Muscle of back (tissue), 13 donors: ENCODE data around the gene DAZAP2. TPM values are rescaled to one million over a fixed set of nuclear protein-coding genes. Genes with fewer than 3 reads are reported as not detected.
A peak's percentile ranks its signal among the peaks of the same experiment; 100 is the strongest.

Source experiments
- DNase-seq, 3 donors: peaks; one replicate each; pipeline versions ENCODE4 v3.0.0 to v3.0.0-alpha.2; 2013
- long read RNA-seq, 9 donors: transcript quantifications; one replicate each; lab custom pipeline, GENCODE V29; 2026
- polyA plus RNA-seq, 10 donors: library from polyadenylated mRNA; unstranded; fragments of 120-200 nt; gene quantifications; one replicate each; pipeline ENCODE4 v1.2.1, GENCODE V29; 2013; ENCODE audit not compliant: insufficient read length in 10 of 10

DAZAP2 gene, protein sequence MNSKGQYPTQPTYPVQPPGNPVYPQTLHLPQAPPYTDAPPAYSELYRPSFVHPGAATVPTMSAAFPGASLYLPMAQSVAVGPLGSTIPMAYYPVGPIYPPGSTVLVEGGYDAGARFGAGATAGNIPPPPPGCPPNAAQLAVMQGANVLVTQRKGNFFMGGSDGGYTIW
- 10 to 100 TPM; 67.6 to 93.6 (median 82.6) TPM for polyA plus RNA-seq
- long read RNA-seq, donor 1, transcript DAZAP2-201 (4 exons, 2,598 nt), result major isoform, 16 of 18 reads
- long read RNA-seq, donor 1, partial matches to known transcripts, result 0 of 18 reads
- long read RNA-seq, donor 1, other reads (novel, unspliced or antisense), result 0 of 18 reads
- long read RNA-seq, donor 2, transcript DAZAP2-201 (4 exons, 2,598 nt), result major isoform, 13 of 16 reads
- long read RNA-seq, donor 2, partial matches to known transcripts, result 0 of 16 reads
- long read RNA-seq, donor 2, other reads (novel, unspliced or antisense), result 0 of 16 reads
- long read RNA-seq, donor 3, result 0 reads
- long read RNA-seq, donor 4, transcript DAZAP2-201 (4 exons, 2,598 nt), result major isoform, 17 of 44 reads
- long read RNA-seq, donor 4, transcript DAZAP2-214 (2 exons, 3,664 nt), result minor isoform, 10 of 44 reads
- long read RNA-seq, donor 4, partial matches to known transcripts, result 16 of 44 reads
- long read RNA-seq, donor 4, other reads (novel, unspliced or antisense), result 0 of 44 reads
- long read RNA-seq, donor 5, transcript DAZAP2-214 (2 exons, 3,664 nt), result minor isoform, 7 of 50 reads
- long read RNA-seq, donor 5, transcript DAZAP2-201 (4 exons, 2,598 nt), result major isoform, 19 of 50 reads
- long read RNA-seq, donor 5, partial matches to known transcripts, result 10 of 50 reads
- long read RNA-seq, donor 5, other reads (novel, unspliced or antisense), result 13 of 50 reads
- long read RNA-seq, donor 6, transcript DAZAP2-214 (2 exons, 3,664 nt), result minor isoform, 6 of 34 reads
- long read RNA-seq, donor 6, transcript DAZAP2-201 (4 exons, 2,598 nt), result major isoform, 15 of 34 reads
- long read RNA-seq, donor 6, partial matches to known transcripts, result 13 of 34 reads
- long read RNA-seq, donor 6, other reads (novel, unspliced or antisense), result 0 of 34 reads
- long read RNA-seq, donor 7, transcript DAZAP2-214 (2 exons, 3,664 nt), result minor isoform, 7 of 16 reads
- long read RNA-seq, donor 7, transcript DAZAP2-201 (4 exons, 2,598 nt), result major isoform, 9 of 16 reads
- long read RNA-seq, donor 7, partial matches to known transcripts, result 0 of 16 reads
- long read RNA-seq, donor 7, other reads (novel, unspliced or antisense), result 0 of 16 reads
- long read RNA-seq, donor 8, transcript DAZAP2-214 (2 exons, 3,664 nt), result minor isoform, 8 of 25 reads
- long read RNA-seq, donor 8, transcript DAZAP2-201 (4 exons, 2,598 nt), result major isoform, 11 of 25 reads
- long read RNA-seq, donor 8, partial matches to known transcripts, result 0 of 25 reads
- long read RNA-seq, donor 8, other reads (novel, unspliced or antisense), result 6 of 25 reads
- long read RNA-seq, donor 9, partial matches to known transcripts, result 0 of 5 reads
- long read RNA-seq, donor 9, other reads (novel, unspliced or antisense), result 0 of 5 reads

DNA sequence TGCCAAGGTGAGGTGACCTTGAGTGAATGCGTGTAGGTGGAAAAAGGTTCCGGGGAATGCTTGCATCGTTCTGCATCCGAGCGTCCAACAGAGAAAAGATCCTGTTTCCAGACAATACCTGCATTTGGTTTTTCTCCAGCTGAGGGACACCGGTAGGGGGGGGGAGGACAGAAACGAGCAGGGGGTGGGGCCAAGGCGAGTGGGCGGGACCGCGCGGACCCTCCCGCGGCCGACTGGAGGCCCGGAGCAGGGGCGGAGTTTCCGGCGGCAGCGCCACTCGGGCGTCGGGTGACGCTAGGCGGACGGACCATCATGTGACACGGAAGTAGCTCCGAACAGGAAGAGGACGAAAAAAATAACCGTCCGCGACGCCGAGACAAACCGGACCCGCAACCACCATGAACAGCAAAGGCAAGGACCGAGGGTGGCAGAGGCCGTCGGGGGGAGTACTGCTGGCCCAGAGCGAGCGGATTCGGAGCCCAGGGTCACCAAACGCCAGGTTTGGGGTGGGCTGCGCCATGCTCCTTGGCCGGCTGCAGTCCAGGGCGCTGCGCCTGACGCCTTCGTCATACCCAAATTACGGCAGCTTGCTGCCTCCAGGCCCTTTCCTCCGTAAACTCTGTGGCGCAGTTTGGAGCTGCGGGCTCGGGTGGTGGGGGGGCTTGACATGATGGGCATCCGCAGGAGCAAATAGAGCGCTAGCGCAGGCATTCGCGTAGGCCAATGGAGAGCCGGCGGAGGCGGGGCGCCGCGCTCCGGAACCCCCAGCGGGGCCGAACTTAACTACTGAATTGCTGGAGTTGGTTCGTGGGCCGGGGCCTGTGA is at the start of gene DAZAP2:
TSS of gene DAZAP2 (plus strand) at position 317 of the 825 bp plus-strand sequence. CDS start at position 399, 82 bp downstream.
- peak; percentile 94 to 98 (median 97) for DNase-seq

DNA sequence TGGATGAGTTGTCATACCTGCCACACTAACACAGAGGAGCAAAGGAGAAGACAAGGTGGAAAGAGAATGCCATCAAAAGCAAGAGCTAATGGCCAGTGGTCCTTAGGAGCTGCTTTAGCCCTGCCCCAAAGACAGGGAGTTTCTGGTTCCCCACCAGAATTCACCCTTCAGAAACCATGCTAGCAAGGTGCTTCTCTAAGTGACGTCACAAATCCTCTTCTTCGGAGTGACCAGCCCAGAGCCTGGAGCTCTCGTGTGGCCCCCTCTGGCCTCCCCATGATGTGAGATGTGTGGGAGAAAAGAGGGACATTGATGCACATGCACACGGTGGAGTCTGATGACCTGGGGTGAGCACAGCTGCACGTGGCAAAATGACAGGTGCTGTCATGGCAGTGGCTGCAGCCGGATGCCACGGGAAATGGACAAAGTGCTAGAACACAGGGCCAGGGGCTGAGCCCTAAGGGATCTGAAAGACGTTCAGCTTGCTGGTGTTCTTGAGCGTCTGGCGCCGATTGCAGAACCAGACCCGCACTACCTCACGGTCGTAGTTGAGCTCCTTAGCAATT is 48.8 kb upstream of the DAZAP2 start:
- no peak for DNase-seq

DNA sequence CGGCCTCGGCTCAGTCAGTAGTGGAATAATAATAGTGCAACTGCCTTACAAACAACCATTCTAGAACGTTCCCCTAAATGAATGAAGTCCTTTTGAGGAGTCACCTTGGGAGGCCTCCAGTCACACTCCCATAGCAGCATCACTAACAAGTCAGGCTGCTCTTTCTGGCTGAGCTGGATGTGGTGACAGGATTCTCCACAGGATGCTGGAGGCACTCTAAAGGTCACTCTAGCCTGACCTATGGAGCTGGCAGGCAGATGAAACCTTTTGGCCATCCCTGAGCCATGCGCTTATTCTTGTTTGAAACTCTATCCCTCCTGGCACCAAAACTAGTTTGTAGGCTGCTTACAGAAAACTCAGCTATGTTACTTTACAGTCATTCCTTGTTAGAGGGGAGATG is 47.8 kb upstream of the DAZAP2 start:
- no peak for DNase-seq

DNA sequence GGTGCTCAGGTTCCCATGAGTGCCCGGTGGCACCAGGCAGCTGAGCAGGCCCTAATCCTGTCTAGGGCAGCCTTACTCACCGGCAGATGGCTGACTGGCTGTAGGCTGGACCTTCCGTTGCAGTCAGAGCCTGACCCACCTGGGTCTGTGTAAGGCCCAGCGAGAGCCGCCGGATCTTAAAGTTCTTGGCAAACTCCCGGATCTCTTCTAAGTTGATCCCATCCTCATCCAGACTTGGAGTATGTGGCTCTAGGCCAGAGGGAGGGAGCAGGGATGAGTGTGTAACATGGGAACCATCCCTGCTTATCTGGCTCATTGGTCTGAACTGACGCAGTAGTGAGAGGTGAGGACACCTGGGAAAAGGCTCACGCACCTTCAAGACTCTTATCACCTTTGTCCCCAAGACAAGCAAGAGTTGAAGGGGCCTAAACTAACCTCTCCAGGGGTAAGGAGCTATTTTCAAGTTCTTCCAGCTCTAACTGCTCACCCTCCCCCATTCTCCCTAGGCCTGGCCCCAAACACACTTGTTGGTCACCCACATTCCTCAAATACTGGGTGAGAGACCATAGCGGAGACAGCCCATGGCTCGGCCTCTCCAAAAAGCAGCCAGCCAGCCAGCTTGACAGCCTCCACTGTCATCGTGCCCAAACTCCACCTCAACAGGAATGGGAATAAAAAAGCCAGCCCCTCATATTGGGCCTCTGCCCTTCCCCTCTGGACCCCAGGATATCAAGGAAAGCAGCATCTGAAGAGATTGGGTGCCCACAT is 46.9 kb upstream of the DAZAP2 start:
- no peak for DNase-seq

DNA sequence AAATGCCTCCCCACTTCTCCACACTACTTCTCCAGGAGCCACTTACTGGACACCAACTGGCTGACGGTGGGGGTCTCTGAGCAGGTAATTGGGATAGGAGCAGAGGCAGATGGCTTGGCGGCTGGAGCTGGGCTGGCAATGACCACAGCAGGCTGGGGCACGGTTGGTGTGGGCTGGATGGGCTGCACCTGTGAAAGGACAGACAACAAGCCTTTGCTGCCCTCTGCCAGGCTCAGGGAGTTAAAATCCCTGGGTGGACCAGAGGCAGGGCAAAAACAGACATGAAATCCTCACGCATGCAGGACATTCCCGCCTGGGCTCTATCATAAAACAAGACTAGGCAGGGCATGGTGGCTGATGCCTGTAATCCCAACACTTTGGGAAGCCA is 46.3 kb upstream of the DAZAP2 start:
- no peak for DNase-seq

DNA sequence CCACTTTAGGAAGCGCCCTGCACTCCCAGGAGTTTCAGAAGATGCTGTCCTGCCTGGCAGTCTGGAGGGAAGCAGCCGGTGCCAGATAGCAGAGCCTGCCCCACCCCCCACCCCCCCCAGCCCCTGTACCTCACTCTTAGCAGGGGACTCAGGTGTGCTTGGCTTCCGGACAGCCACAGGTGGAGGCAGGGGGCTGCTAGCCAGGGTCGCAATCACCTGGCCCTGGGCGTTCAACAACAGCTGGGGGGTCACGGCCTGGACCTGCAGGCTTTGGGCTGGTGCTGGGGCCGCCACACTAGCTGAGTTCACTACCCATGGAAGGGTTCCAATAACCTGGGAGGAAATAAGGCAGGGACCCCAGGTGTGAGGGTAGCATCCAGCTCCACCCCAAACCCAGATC is 42.8 kb upstream of the DAZAP2 start:
- no peak for DNase-seq

DNA sequence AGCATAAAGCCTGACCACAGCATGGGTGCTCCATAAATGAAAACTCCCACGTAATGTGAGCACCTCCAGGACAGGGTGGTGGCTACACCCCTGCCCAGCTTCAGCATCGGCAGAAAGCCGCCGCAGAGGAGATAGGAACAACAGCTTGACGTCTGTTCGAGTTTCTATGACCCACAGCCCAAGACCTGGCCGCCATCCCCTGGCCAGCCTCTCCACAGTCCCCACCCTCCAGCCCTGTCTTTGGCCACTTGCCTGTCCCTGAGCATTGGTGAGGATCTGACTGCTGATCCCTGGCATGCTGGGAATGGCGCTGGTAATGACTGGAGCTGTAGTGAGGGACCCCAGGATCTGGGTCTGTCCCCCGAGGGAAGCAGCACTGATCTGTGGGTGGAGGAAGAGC is 42.1 kb upstream of the DAZAP2 start:
- DNase-seq, result no peak

DNA sequence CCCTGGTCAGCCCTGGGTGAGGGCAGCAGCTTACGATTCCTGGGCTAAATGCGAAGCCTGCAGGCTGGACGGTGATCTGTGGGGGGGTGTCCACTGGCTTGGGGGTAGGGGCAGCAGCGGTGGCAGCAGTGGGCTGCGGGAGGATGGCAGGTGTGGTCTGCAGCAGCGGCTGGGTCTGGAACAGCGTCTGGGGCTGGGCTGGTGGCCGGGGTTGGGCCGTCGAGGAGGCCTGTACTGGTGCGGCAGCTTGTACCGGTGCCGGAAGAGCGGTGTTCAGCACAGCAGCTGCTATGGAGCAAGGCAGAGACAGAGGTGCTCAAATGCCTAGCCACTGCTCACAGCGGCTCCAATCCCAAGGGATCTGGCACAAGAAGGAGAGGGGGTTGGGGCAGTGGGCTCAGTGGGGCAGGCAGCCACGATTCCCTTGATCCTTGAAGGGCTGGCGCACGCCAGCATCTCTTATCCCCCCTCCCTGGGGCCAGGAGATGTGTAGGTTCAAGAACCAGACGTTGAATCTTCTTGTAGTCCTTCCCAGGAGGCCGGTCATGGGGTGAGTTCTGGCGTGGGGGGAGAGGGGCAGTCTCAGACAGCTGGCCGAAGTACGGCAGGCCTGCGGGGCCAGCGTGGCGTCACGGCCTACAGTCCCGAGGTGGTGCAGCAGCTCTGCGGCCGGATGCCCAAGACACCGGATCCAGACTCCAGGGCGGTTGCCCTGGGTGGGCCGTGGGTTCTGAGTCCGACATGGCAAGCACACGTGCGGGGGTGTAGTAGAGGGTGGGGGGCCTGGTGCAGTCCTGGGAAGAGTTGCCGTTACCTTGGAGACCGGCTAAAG is 40.7 kb upstream of the DAZAP2 start:
- DNase-seq, result no peak

DNA sequence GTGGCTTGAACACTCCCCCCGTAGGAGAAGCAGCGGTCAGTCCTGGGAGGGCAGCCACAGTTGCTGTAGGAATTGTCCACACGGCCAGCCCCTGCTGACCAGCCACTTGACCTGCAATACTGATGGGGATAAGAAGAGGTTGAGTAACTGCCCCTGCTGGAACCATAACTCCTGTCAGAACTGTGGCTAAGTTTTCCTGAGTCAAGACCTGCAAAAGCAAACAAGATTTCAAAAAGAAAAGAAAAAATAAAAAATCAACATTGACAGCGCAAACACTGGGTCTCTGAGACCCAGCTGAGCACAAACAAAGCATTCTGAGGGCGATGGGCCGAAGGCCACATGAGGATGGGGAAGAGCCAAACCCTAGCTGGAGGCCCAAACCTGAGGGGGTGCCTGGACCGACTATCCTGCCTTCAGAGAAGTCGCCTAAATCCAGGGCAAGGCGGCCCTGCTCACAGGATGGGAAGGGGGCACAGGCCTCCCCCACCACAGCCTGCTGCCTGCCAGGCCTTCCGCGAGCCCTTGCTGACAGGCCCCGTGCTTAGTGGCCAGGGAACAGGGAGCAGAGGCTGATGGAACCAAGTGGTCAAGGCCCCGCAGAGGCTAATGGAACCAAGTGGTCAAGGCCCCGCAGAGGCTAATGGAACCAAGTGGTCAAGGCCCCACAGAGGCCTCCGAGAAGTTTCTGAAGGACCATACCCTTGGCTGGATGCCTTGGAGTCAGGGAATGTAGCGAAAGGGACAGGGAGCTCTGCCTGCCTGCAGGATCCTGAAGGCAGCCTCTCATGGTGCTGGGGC is 39.9 kb upstream of the DAZAP2 start:
- DNase-seq, result no peak

DNA sequence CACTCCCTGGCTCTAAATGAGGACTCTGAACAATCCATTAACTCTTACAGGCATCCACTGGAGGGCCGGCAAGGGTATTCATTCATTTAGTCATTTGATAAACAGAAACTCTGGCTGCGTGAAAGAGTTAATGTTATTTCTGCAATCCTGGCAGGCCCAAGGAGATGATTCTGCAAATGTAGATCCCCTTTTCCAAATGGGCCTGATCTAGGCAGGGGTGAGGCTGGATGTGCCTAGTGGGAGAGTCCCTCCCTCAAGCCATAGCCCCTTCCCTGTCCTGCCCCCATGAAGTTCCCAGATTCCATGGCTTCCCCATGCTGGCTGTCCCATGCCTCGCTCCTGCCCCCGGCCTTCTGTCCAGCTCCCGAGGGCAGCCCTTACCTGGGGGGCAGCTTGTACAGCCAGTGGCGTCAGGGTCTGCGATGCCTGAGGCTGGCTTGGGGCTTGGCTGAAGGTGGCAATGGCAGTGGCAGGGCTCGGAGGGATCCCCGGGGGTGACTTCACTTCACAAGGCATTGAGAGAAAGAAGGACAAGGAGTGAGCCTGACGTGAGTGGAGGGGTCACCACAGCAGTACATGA is 39.2 kb upstream of the DAZAP2 start:
- DNase-seq, result no peak

DNA sequence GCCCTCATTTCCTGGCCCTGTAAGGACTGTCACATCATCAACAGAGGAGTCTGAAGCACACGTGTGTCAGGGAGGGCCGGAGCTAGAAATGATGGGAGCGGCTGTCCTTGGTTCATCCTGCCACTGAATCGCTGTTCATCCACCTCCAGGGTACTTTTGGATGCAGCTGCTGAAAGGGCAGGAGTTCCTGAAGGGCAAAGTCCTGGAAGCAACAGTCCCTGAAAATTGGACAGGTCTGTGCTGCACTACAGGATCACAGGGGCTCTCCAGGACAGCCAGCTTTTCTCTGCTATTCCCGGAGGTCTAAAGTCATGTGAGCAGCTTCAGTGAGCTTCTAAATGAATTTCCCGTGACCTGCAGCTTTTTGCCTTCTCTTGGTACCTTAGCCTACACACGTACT is 38.5 kb upstream of the DAZAP2 start:
- no peak for DNase-seq

DNA sequence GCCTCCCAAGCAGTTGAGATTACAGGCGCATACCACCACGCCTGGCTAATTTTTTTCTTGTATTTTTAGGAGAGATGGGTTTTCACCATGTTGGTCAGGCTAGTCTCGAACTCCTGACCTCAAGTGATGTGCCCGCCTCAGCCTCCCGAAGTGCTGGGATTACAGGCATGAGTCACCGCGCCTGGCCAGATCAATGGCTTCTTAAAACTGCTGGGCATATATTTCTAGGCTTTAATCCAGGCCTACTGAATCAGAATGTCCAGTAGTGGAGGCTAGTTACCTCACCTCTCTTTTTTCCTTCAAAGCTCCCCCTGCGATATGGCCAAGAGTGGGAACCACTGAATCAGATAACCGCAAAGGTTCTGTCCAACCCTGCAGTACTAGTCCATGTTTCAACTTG is 37.8 kb upstream of the DAZAP2 start:
- no peak for DNase-seq

DNA sequence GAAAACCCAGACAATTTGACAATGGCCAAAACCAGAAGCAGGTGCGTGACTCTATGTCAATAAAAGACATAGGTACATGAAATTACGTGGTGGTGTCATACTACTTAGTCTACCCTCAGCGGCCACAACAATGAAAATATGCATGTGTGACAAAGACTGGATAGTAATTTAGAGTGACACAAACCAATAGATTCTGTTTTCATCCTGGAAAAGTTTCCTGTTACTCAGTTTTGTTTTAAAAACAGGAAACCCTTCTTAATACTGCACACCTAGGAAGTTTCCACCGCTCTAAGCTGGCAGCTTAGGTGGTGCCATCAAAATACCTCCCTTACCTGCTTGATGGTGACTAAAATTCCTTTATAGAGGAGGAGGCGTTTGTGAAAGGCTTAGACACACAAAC is 35.9 kb upstream of the DAZAP2 start:
- DNase-seq, result no peak

DNA sequence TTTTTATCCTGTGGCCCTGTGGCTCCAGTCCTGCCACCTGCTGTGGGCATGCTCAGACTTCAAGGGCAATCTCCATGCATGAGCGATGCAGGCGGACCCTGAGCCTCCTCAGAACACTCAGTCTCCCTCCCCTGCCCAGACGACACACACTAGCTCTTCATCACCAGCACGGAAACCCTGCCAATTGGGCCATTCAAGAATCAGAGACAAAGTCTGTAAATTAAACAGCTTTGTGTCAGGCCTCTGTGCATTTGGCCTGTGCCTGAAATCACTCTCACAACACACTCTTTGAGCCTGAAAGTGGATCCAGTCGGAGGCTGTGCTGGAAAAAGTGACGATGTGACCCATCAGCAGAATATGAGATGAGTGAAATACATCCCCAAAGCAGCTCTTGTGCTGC is 33.3 kb upstream of the DAZAP2 start:
- no peak for DNase-seq

DNA sequence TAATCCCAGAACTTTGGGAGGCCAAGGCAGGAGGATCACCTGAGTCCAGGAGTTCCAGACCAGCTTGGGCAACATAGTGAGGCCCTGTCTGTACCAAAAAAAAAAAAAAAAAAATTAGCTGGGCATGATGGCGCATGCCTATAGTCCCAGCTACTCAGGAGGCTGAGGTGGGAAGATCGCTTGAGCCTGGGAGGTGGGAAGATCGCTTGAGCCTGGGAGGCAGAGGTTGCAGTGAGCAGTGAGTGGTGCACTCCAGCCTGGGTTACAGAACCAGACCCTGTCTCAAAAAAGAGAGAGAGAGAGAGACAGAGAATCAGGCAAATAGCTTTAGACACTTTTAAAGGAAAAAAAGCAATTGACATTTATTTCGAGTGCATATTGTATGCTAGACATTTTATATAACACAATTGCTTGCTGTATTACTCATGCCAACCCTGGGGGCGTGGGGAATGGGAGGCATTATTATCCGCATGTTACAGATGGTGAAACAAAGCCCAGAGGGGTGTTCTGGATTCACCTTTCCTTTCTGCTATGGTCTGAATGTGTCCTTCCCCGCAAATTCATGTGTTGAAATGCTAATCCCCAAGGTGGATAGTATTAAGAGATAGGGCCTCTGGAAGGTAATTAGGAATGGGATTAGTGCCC is 30.5 kb upstream of the DAZAP2 start:
- DNase-seq, result no peak

DNA sequence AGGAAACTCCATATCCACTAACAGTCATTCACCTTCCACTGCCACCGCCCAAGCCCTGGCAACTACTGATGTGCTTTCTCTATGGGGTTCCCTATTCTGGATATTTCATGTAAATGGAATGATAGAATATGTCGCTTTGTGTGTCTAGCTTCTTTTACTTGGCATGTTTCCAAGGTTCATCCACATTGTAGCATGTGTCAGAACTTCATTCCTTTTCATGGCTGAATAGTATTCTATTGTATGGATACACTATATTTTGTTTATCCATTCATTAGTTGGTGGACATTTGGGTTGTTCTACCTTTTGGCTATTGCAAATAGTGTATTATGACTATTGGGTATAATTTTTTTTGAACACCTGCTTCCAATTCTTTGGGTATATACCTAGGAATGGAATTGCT is 29.4 kb upstream of the DAZAP2 start:
- no peak for DNase-seq
